IPS DF 19.7 (cell line): ENCODE results near the gene EIF1AX.
"Not testable (repeated sequence)": the region's sequence is repeated elsewhere in the genome, so short reads cannot be mapped to it uniquely, and the experiment has no call there.

Experiments
- DNase-seq: peaks from one replicate; pipeline ENCODE4 v3.0.0-alpha.2; 2013; ENCODE audit warnings: low read depth, low spot score

The EIF1AX gene

DNA sequence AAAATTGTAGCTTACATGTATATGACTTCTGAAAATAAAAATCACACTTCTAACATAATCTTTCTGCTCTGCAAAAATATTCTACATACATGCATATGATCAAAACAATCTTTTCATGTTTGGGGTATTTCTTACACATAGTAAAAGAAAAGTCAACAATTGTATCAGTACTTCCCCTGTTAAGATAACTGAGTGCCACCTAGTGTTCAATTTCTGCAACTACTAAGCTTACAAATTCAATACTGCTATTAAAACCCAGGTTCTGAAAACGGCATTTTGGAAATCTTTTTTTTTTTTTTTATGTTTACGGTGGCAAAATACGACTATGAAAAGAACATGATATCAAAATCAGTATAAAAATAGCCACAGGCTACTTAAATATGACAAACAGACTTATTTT, 14.2 kb downstream of the EIF1AX start:
- DNase-seq, result not testable (repeated sequence)

DNA sequence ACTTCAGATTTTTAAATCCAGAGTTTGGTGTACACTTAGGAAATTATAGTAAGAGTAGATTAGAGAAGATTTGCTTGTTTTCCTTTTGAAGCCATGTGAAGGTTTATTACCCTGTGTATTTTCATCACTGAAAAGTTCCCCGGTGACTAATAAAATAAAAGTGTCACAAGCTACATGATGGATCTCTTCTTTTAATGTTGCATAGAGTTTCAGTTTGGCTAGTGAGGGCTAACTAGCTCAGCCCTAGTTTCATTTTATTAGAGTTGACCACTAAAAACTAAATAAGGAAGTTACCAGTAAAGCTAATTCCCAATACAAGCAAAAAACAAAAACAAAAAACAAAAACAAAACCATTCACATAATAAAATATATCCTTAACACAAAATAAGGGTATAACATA, 14.8 kb downstream of the EIF1AX start:
- not testable (repeated sequence) for DNase-seq

DNA sequence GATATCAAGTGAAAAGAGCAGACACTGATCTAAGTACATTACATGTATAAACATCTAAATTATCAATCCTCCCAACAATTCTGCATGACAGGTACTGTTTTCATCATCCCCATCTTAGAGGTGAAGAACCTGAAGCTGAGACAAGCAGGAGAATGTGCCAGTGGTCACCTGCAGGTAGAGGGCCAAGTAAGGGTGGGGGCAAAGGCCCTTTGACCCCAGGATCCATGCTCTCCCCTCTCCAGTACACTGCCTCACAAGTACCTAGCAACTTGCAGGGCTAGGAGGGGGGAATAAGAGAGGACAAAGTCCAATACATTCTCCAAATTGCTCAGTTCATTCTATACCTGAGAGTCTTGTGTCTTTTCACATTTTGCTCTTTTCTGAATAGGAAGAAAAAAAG, 16.7 kb downstream of the EIF1AX start:
- DNase-seq, result no peak

DNA sequence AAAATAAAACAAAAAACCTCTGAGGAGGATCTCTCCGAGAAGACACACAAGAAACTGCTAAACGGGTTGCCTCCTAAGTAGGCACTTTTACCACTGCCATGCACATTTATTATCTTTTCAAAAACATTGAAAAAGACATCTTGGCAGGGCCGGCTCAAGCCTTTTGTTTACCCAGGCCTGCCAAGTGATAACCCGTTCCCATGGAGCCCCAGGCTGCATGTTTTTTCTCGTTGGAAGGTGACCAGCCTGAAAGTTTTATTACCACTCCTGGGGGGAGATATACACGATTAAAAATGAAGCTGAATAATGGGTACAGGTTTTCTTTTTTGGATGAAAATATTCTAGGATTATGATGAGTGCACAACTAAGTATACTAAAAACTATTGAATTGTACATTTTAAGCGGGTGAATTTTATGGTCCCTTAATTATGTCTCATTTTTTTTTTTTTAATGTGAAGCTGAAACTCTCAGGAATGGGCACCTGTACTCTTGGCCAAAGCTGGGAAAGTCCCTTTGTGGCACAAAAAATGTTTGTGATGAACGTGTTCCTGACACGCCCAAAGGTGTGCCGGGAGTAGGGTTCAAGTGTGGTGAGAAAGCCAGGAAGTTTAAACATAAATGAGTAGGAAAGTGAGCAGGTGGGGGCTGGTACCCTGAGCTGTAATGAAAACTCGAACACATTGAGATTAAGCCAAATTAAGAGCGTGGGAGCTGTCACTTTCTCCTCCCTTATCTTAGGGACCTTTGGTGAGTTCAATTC, 23.4 kb downstream of the EIF1AX start:
- DNase-seq, result no peak

DNA sequence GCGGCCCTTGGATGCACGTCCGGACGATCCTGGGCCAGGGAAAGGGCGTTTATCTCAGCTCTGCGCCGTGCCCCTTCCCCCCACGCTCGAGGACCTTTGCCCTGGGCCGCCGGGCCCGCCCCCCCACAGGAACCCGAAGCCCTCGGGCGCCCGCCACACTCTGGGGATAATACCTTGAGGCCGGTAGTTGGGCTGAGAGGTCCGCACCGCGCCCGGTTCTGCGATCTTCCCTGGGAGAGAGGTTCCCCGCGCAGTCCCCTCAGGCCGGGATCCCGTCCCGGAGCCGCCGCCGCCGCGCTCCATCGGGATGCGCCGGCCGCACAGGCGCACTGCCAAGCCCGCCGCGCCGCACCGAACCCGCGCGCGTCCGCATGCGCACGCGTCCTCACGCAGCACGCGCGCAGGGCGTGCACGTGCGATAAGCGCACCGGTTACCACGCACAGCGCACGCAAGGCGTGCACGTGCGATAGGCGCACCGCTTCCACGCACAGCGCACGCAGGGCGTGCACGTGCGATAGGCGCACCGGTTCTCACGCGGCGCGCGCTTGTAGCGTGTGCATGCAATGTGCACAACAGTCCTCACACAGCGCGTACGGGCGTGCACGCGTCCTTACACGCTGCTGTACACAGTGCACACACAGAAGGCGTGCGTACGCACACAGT, 24.9 kb downstream of the EIF1AX start, which contains the start of gene MAP7D2:
TSS of gene MAP7D2 (minus strand) at position 331 of the 664 bp plus-strand sequence. CDS start at position 303, 28 bp downstream.
- no peak for DNase-seq

DNA sequence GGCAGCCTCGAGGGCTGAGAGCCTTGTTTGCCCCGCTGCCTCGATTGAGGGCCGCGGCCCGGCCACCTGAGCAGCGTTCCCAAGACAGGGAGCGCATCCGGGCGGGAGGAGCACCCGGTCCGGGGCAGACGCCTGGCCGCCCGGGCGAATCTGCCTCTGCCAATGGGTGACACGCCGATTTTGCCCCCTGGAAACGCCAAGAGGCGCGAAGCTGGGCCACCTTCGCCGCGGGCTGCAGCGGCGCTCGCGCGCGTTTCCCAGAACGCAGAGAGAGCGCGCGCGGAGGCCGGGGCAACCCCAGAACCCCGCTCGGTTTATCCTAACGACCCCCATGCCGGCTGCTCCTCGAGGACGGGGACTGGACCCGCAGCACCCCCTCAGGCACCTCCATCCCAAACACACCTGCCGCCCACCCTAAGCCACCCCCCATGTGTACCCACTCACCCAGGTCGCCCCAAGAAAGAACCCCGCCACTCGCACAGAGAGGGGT, 25.5 kb downstream of the EIF1AX start:
- no peak for DNase-seq

DNA sequence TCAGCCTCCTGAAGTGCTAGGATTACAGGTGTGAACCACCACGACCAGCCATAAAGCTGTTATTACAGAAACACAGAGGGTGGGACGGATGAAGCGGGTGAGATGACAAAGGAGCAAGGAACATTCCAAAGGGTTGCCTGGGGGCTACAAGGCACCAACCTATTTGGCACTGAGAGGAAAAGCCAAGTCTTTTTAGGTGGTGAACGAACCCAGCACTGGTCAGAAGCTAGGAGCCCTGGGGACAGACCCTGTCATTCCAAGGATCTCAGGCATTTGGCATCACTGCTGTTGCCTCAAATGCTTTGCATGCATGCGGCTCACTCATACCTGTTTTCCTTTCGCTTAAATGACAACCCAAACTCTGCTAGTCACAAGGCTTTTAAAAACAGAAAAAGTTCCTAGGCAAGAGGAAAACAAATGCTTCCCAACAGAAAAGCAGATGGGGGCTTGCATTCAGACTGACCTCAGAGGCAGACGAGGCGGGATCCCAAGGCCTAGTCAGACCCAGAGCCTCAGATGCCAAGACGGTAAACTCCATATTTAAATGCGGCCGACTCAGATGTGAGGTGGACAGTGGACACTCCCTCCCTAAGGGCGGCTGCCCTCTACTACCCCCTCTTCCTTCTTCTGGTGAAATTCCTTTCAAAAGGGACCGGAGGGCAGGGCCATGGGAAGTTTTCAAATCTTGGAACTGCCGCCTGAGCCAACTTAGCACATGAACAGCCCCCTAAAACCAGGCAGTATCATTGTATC, 29.4 kb downstream of the EIF1AX start:
- no peak for DNase-seq

DNA sequence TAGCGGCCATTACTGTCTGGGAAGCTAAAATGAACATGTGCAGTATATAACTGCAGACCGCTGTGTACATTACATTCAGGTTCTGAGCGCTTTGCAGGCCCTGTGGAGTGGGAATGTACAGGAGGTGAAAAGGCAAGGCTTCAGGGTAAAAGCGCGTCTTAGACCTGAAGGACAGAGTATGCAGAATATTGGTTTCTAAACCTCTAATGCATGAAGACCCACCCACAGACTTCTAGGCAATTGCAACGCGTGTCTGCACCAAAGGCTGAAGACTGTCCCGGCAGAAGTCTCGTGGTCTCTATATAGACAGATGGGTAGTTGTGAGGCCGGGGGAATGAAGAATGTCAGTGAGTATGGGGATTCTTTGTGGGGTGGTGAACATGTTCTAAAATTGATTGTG, 30.4 kb downstream of the EIF1AX start:
- DNase-seq, result no peak

DNA sequence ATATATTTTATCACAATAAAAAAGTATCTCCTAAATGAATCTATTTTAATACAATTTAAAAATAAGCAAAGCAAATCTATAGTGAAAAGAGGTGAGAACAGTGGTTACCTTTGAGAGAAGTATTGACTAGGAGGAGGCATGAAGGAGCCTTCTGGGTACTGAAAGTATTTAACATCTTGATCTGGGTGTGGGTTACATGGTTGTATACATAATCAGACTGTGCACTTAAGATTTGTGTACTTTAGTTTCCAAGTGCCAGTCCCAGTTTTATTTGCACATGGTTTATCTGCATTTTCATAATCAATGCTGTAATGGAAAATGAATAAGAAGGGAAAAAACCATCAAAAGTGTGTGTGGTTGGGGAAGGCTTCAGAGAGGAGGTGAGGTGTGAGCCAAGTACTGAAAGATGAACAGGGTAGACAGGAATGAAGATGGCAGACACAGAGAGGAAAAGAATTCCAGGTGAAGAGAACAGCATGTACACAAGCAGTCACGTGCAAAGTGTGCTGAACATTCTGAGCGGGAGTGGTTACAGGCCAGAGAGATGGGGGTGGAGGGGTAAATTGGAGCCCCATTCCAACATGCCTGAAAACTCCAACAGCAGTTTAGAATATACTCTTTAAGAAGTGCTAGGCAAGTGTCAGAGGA, 39.6 kb downstream of the EIF1AX start:
- no peak for DNase-seq

DNA sequence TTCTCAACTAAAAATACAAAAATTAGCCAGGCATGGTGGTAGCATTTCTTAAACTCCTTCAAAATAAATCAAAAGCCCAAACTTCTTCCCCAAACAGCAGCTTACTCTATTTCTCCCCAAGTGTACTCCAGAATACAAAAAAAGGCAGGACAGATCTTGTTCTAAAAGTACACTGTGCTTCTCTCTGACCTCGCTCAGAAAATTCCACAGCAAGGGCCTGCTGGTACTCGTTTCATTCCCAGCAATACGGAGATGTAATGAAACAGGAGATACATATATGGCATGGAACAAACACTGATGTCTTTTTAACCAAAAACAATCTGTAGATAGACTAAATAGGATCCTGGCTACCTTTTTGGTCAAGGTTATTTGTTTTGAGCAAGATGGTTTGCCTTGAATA, 50.1 kb downstream of the EIF1AX start:
- no peak for DNase-seq

DNA sequence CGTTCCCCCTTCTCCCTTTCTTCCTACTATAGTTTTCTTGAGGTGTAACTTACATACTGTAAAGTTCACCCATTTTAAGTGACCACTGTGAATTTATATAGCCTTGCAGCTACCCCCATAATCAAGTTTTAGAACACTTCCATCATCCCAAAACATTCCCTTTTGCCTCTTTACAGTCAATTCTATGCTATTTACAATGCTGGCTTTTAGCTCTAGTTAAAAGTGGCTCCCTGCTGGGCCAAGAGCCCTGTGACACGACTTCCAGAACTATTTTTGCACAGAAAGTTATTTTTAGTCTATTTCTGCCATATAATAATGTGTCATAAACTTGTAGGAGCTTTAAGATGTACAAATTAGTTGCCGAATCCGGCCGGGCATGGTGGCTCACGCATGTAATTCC, 51.8 kb downstream of the EIF1AX start:
- no peak for DNase-seq

DNA sequence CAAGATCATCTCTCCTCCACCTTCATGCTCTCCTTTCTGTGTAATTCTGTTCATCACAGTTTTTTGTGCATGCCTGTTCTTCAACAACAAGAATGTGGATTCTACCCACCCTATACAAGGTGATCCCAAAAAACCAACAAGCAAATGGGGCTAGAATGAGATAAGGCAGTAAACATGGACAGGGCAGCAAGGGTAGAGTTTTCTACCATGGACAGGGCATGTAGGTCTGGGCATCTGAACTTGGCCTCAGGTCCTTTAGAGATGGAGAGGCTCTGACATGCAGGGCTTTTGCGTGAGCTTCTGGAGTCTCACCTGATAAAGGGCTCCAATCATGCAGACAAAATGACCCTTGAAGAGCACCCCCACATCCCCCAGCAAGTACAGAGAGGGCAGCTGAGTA, 61.4 kb downstream of the EIF1AX start:
- no peak for DNase-seq
